Activated T-cell treated with anti-CD3 and anti-CD28 coated beads for 48 hours (primary cell): ENCODE measurements around the gene CHD2.
"Not testable (repeated sequence)": the region's sequence is repeated elsewhere in the genome, so short reads cannot be mapped to it uniquely, and the experiment has no call there.

Experiments
- DNase-seq: peaks from one replicate; pipeline ENCODE4 v3.0.0-alpha.2; 2020; ENCODE audit warnings: low read depth

Gene CHD2

DNA sequence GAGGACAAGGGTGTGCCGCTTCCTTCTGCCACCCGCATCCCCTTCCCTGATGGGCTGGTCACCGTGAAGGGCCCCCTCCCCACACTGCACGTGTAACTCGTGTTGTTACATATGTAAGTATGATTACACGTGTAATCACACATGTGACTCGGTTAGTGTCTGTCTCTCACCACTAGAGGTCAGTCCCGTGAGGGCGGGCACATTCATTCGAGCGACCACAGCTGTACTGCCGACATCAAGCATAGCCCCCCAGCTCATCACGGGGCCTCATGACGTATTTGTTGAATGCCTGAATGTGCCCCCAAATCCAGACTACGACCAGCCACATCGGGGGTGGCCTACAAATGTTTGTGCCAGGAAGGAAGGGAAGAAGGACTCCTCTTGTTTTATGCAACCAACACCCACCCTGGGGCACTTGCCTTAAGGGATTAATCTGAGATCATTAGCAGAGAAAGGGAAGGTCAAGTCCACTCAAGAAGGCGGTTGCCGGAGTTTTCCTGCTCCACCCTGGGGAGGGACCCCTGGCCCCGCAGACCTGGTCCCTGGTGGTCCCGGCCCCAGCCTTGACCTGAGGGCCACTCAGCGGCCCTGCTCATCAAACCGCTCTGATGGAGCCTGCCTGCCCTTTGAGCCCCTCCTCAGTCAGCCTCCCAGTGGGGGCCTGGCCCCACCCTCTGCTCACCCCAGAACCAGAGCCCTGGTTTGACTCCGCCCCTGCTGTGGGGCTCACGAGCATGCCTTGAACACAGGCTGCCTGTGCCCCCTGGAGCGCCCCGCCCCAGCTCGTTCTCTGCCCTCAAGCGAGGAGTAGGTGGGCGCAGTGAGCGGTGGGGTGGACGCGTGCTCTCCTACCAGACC lies 136.1 kb downstream of the CHD2 start:
- peak; percentile 41 for DNase-seq

GRCh38 chr15:93036951-93037819 lies 137.1 kb downstream of the CHD2 start:
- DNase-seq: no peak

DNA sequence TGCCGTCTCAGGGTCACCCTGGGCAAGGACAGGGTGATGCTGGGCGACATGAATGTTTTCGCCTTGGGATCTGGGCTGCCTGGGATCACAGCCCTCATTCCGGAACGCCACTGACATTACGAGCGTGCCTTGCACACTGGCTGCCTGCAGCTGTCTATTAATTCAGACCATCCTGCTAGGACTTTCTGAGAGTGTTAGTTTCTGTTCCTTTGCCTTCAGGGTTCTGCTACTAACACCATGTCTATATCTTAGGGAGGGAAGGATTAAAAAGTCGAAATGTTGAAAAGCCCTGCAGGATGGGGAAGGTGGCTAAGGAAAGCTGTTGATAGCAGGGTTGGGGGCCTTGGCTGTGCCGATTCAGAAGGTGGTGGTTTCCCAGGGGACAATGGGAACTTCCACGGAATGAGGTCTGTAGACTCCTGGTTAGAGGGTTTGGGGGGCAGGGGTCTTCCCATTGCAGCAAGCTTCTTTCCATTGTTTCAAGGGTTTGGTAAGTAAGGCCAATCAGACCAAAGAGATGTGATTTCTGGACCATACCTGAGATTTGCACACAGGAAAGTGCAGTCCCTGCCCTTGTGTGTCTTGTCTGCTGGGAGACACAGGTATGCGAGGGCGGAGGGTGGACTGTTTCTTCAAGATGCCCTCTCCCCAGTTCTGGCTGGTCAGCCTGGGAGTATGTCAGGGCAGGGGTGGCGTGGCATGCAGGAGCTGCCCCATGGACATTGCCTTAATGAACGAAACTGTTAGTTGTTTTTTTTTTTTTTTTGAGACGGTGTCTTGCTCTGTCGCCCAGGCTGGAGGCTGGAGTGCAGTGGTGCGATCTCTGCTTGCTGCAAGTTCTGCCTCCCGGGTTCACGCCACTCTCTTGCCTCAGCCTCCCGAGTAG lies 137.9 kb downstream of the CHD2 start:
- no peak for DNase-seq

- not testable (repeated sequence) for DNase-seq
Observed at GRCh38 chr15:93039562-93040287, 139.6 kb downstream of the CHD2 start.

DNA sequence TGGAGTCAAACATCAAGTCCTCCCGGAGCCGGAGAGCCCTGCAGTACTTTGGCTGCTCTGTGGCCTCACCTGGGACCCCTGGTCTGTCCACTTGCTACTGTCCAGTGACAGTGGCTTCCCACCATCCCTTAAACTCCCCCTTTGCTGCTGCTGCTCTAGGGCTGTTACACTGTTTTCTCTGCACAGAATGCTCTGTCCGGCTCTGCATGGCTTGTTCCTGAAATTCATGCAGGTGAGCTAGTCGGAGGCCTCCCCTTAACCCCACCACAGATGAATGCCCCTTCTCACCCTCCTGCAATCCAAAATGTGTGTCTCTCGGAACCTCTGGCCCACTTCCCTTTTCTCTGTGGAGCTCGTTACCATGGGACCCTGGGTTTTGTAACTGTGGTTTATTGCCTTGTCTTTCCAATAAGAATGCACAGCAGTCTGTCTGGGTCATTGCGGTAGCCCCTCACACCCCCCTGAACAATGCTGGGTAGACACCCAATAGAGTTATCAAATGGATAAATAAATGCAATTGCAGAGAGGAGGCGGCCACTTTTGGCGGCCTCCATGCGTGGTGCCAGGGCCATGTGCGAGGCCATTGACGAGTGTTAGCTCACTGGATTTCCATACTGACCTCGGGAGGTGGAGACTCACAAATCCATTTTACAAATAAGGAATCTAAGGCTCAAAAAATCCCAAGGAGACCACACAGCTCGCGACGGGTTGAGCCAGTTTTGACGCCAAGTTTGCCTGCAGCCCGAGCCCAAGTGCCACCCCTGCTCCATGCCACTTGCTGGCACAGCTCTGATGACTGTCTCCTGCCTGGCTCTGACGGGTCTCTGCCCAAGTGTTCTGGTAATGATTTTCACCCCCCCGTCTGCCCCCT lies 140.4 kb downstream of the CHD2 start:
- DNase-seq: no peak

DNA sequence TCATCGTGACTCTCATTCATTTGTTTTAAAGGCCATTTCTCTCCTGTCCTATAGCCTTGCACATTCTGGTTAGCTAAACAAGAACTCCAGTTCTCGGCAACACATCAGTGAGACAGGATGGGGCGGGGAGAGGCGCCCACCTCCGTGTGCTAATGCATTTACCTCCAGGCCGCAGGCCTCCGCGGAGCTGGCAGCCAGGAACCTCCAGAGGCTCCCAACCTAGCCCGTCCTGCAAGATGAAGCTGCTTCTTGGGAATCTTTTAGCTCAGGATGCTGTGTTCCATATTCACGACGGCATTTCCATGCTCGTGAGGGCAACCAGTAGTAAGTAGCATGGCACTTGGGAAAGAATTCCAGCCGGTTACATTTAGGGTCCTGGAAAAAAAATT lies 141.0 kb downstream of the CHD2 start:
- DNase-seq: no peak

DNA sequence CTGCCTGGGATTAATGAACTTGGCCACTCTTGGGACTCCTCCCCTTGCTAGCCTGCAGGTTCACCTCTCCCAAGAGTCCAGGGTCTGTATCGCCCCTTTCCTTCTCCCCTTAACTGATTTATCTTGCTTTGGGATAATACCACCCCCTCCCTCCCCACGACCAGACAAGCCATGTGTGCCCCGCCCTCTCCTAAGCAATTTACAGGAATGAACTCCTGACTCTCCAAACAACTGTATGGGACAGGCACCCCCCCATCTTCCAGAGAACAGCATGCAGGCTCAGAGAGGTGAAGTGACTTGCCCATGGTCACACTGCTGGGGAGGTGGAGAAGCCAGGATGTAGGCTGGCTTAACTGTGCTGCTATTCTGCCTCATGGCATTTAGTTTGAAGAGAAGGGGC lies 142.1 kb downstream of the CHD2 start:
- no peak for DNase-seq

GRCh38 chr15:93042691-93043378 lies 142.7 kb downstream of the CHD2 start:
- DNase-seq: no peak

GRCh38 chr15:93043621-93044300 lies 143.6 kb downstream of the CHD2 start:
- DNase-seq: no peak

GRCh38 chr15:93044301-93045190 lies 144.4 kb downstream of the CHD2 start:
- DNase-seq: no peak

DNA sequence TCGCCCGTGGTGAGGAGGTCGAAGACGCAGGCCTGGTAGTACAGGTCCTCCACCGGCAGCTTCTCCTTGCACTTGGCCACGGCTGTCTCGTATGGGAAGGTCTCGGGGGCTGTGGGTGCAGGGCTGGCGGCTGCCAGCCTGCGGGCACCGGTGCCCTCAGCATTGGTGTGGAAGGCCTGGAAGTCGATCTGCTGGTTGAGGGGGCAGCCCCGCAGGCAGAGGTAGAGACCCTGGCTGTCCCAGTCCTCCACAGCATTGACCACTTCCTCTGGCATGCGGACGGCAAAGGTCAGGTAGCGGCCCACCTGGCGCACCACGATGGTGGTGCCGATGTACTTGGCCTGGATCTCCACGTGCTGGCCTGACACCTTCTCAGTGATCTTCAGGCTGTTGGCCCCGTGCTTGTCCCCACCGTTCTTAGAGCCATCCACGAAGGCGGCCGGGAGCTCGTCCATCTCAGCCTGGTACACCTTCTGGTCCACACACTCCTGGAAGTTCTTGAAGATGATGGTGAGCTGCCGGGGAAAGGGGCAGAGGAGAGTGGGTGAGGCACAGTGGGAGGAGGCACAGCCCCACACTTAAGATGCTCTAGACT lies 145.2 kb downstream of the CHD2 start:
- DNase-seq: no peak

GRCh38 chr15:93046120-93046519 lies 146.0 kb downstream of the CHD2 start:
- no peak for DNase-seq

GRCh38 chr15:93046721-93047120 lies 146.6 kb downstream of the CHD2 start:
- no peak for DNase-seq

DNA sequence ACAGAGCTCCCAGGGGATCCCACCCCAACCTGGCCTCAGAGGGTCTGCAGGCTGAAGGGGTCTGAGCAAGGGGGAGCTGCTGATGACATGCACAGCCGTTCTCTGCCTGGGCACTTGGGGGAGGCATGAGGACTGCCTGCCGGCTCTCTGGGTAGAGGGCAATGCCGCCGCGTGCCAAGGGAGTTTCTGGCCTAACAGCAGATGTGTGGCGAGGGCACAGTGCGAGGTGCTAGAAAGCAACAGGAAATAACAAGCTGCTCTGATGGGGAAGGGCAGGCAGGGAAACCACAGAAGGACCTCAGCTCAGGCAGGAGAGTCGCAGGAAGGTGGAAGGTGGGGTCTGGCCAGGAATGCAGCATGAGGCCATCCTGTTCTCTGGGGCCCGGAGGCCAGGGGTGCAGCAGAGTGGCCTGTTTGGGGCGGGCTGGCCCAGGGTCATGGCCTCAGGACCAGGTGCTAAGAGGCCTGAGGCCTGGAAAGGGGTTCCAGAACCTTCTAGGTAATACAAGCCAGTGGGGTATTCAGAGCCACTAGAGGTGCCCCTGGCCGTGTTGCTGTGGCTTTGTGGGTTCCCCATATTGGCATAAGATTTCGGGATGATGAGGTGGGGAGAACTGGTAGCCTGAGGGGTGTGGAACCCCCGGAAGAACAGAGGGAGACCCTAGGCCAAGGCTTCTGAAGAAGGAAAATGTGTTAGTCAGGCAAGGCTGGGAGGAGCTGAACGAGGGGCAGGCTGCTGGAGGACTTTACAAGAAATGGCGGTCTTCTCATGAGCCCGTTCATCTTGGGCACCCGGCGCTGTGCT lies 147.7 kb downstream of the CHD2 start:
- DNase-seq: no peak

DNA sequence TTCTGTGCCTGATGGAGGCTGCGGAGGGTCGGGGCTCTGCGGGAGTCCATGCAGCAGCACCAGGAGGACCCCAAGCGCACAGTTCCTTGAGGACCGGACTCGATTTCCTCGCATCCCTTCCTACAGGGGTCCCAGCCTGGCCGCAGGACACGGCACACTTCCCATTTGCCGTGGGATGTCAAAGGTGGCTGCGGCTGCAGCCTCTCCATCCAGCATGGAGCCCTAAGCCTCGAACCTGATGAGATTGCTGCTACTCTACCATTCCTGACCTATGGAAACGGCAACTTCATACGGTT lies 148.2 kb downstream of the CHD2 start:
- DNase-seq: no peak

GRCh38 chr15:93048759-93049161 lies 148.6 kb downstream of the CHD2 start:
- DNase-seq: no peak

DNA sequence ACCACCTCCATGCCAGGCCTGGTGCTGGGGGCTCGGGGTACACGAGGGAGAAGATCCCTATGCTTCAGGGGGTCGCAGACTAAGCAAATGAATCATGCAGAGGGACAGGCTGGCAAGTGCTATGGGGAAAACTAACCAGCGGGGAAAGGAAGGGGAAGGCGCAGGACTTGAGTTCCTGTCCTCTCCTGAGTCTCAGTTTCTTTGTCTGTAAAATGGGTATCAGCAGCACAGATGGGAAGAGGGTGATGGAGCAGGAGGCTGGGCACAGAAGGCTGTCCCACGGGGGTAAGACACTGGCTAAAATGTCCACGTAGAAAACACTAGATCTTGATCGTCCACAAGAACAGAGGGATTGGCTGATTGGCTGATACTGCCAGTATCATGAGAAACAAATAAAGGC lies 149.1 kb downstream of the CHD2 start:
- no peak for DNase-seq
